ENCODE measurements around the gene PTPRN2. TPM values are rescaled to one million over a fixed set of nuclear protein-coding genes. Genes with fewer than 3 reads are reported as not detected.
"Not testable (repeated sequence)": the region's sequence is repeated elsewhere in the genome, so short reads cannot be mapped to it uniquely, and the experiment has no call there.

PTPRN2 gene
- total RNA-seq, 4 donors from 2014 or later: 14.9 to 34.3 (median 21.3) TPM

- no peak for DNase-seq
- H3K36me3 ChIP-seq: no peaks in the 10 kb centered on the region
- TF ChIP-seq POLR2A (IDR thresholded peaks at IDR 0.05) (no peak), CTCF (IDR thresholded peaks at IDR 0.05) (no peak)
- H3K27me3 ChIP-seq: no peaks in the 10 kb centered on the region
- no peak overlapping the region for H3K4me3 ChIP-seq
- no peaks in the 10 kb centered on the region for H3K9me3 ChIP-seq
- no peak overlapping the region for H3K27ac ChIP-seq
- no peaks in the 10 kb centered on the region for H3K4me1 ChIP-seq
Observed at GRCh38 chr7:158164101-158165095, 423.2 kb downstream of the PTPRN2 start.

GRCh38 chr7:158161194-158161593 lies 426.4 kb downstream of the PTPRN2 start:
- no peak for DNase-seq
- no peaks in the 10 kb centered on the region for H3K27me3 ChIP-seq
- no peaks in the 10 kb centered on the region for H3K9me3 ChIP-seq
- no peaks in the 10 kb centered on the region for H3K36me3 ChIP-seq
- TF ChIP-seq POLR2A (IDR thresholded peaks at IDR 0.05): no peak
- TF ChIP-seq CTCF (IDR thresholded peaks at IDR 0.05): no peak
- no peaks in the 10 kb centered on the region for H3K4me1 ChIP-seq
- H3K27ac ChIP-seq: no peak overlapping the region
- H3K4me3 ChIP-seq: no peak overlapping the region

- H3K4me3 ChIP-seq: no peak overlapping the region
- H3K27ac ChIP-seq: no peak overlapping the region
- H3K4me1 ChIP-seq: no peaks in the 10 kb centered on the region
- no peaks in the 10 kb centered on the region for H3K27me3 ChIP-seq
- H3K9me3 ChIP-seq: no peaks in the 10 kb centered on the region
- DNase-seq: no peak
- TF ChIP-seq CTCF (IDR thresholded peaks at IDR 0.05): no peak
- TF ChIP-seq POLR2A (IDR thresholded peaks at IDR 0.05): no peak
- no peaks in the 10 kb centered on the region for H3K36me3 ChIP-seq
Observed at GRCh38 chr7:158160199-158160598, 427.4 kb downstream of the PTPRN2 start.

- Histone ChIP-seq H3K27me3 (no peaks in the 10 kb centered on the region), H3K4me3 (no peak overlapping the region), H3K36me3 (no peaks in the 10 kb centered on the region), H3K4me1 (no peaks in the 10 kb centered on the region), H3K27ac (no peak overlapping the region), H3K9me3 (no peaks in the 10 kb centered on the region)
- TF ChIP-seq POLR2A (IDR thresholded peaks at IDR 0.05) (no peak), CTCF (IDR thresholded peaks at IDR 0.05) (no peak)
- no peak for DNase-seq
Observed at GRCh38 chr7:158157460-158157859, 430.2 kb downstream of the PTPRN2 start.

GRCh38 chr7:158151273-158151672 lies 436.4 kb downstream of the PTPRN2 start:
- H3K4me1 ChIP-seq, H3K4me3 ChIP-seq, H3K27ac ChIP-seq, H3K9me3 ChIP-seq, H3K36me3 ChIP-seq, H3K27me3 ChIP-seq: not testable (repeated sequence)
- peak in 2 of 3 donors; percentile 34 to 58 for DNase-seq

GRCh38 chr7:158150234-158150633 lies 437.4 kb downstream of the PTPRN2 start:
- Histone ChIP-seq H3K27me3 (no peaks in the 10 kb centered on the region), H3K27ac (no peak overlapping the region), H3K4me1 (no peaks in the 10 kb centered on the region), H3K9me3 (no peaks in the 10 kb centered on the region), H3K36me3 (no peaks in the 10 kb centered on the region), H3K4me3 (no peak overlapping the region)
- TF ChIP-seq CTCF (IDR thresholded peaks at IDR 0.05) (no peak), POLR2A (IDR thresholded peaks at IDR 0.05) (no peak)
- no peak for DNase-seq

GRCh38 chr7:158147431-158147830 lies 440.2 kb downstream of the PTPRN2 start:
- H3K4me3 ChIP-seq, H3K4me1 ChIP-seq, DNase-seq, H3K27me3 ChIP-seq, H3K36me3 ChIP-seq, H3K27ac ChIP-seq, H3K9me3 ChIP-seq: not testable (repeated sequence)
